Keratinocyte (primary cell): ENCODE results near the gene RPP30. TPM values are rescaled to one million over a fixed set of nuclear protein-coding genes. Genes with fewer than 3 reads are reported as not detected.

Source experiments
- DNase-seq: peaks from one replicate; pipeline ENCODE4 v3.0.0-alpha.2; 2011; ENCODE audit warnings: low read depth, missing footprints, low spot score
- FAIRE-seq: peaks from 2 replicates; lab custom pipeline; 2011; peaks lifted over from hg19 to GRCh38; lab: Jason Lieb, UNC
- H2AFZ ChIP-seq: 2 replicates; pipeline ENCODE4 v1.6.0; 2012; ENCODE audit warnings: low read length, control low read depth, inconsistent platforms; ENCODE audit not compliant: control insufficient read depth
- H3K27ac ChIP-seq: 2 replicates; pipeline ENCODE4 v1.5.1; 2011; ENCODE audit warnings: low read length; ENCODE audit not compliant: control insufficient read depth, insufficient read depth
- H3K27me3 ChIP-seq: 3 replicates; pipeline ENCODE4 v1.6.0; 2011; ENCODE audit warnings: low read length; ENCODE audit not compliant: control insufficient read depth, insufficient read depth; ENCODE audit errors: extremely low read depth
- H3K36me3 ChIP-seq, 2 experiments: 2 replicates in 1 of 2; 3 replicates in 1 of 2; pipeline ENCODE4 v1.5.1; 2011; ENCODE audit warnings: low read length in 2 of 2, mild to moderate bottlenecking in 1 of 2; ENCODE audit not compliant: control insufficient read depth in 2 of 2, insufficient read depth in 2 of 2; ENCODE audit errors: extremely low read depth in 1 of 2
- H3K4me1 ChIP-seq: 3 replicates; pipeline ENCODE4 v1.5.1; 2011; ENCODE audit warnings: low read length; ENCODE audit not compliant: control insufficient read depth, insufficient read depth; ENCODE audit errors: extremely low read depth
- H3K4me2 ChIP-seq: 3 replicates; pipeline ENCODE4 v1.6.0; 2011; ENCODE audit warnings: low read depth, low read length; ENCODE audit not compliant: control insufficient read depth, insufficient read depth; ENCODE audit errors: extremely low read depth
- H3K4me3 ChIP-seq, 3 experiments: fragments of 200-600 bp in 1 of 3; sonication (generic) in 1 of 3; 2 replicates in 2 of 3; 3 replicates in 1 of 3; pipeline ENCODE4 v1.5.1; 2011 to 2016; ENCODE audit warnings: low read length in 3 of 3, mild to moderate bottlenecking in 3 of 3, control low read depth in 2 of 3, inconsistent platforms in 1 of 3, low read depth in 1 of 3, mixed read lengths in 1 of 3, mixed run types in 1 of 3, moderate library complexity in 1 of 3; ENCODE audit not compliant: control insufficient read depth in 2 of 3, insufficient read depth in 2 of 3; ENCODE audit errors: extremely low read depth in 1 of 3
- H3K79me2 ChIP-seq: 2 replicates; pipeline ENCODE4 v1.6.0; 2012; ENCODE audit warnings: low read length; ENCODE audit not compliant: control insufficient read depth, insufficient read depth
- H3K9ac ChIP-seq: 3 replicates; pipeline ENCODE4 v1.6.0; 2011; ENCODE audit warnings: low read length; ENCODE audit not compliant: control insufficient read depth, insufficient read depth; ENCODE audit errors: extremely low read depth
- H3K9me1 ChIP-seq: 3 replicates; pipeline ENCODE4 v1.6.0; 2011; ENCODE audit warnings: low read length; ENCODE audit not compliant: control insufficient read depth, insufficient read depth; ENCODE audit errors: extremely low read depth
- H3K9me3 ChIP-seq: 2 replicates; pipeline ENCODE4 v1.5.1; 2012; ENCODE audit warnings: low read depth, low read length; ENCODE audit not compliant: control insufficient read depth
- H4K20me1 ChIP-seq: 3 replicates; pipeline ENCODE4 v1.6.0; 2011; ENCODE audit warnings: low read length; ENCODE audit not compliant: control insufficient read depth, insufficient read depth; ENCODE audit errors: extremely low read depth
- EZH2 ChIP-seq: IDR thresholded peaks from one replicate; pipeline ENCODE4 v1.6.1; 2012; ENCODE audit warnings: inconsistent platforms, mild to moderate bottlenecking, low read length, moderate library complexity
- dilution Hi-C: fragments of 300-500 bp; cut with MboI; formaldehyde crosslinking; loops from one replicate; pipeline ENCODE4 v1.7.0; 2020; ENCODE audit warnings: low sequenced_read_pairs; ENCODE audit not compliant: extremely low pct_ligation_motif_present
- polyA plus RNA-seq, 5 experiments: library from polyadenylated mRNA; depleted of rRNA in 3 of 5; stranded (reverse) in 3 of 5; stranded (forward) in 1 of 5; unstranded in 1 of 5; fragments of >200 nt; gene quantifications; 1 replicate in 1 of 5; 2 replicates in 3 of 5; 3 replicates in 1 of 5; pipeline versions ENCODE4 v1.2.1 to v1.2.3, GENCODE V29; 2011 to 2012; ENCODE audit warnings: missing spikeins in 2 of 5, low read depth in 1 of 5, low replicate concordance in 1 of 5
- TF ChIP-seq, protein P1 (sequence below), 3 experiments: IDR thresholded peaks in 1 of 3; conservative IDR thresholded peaks in 1 of 3; optimal IDR thresholded peaks in 1 of 3; 2 replicates in 2 of 3; 3 replicates in 1 of 3; pipeline versions ENCODE3 to v1.5.1; 2011; ENCODE audit warnings: low read length in 3 of 3, mild to moderate bottlenecking in 3 of 3, moderate library complexity in 2 of 3, control low read depth in 1 of 3, inconsistent platforms in 1 of 3; ENCODE audit not compliant: insufficient read depth in 2 of 3; ENCODE audit errors: extremely low read depth in 1 of 3

Gene RPP30
- polyA plus RNA-seq, 1 donor (not counting 4 experiments of a cell fraction or from before 2014, with no cell fraction given) = 48.6 TPM

- H3K4me3 ChIP-seq = no peak overlapping the region
- peak overlapping the region; percentile 5 for H3K9ac ChIP-seq
- H4K20me1 ChIP-seq = no peaks in the 10 kb centered on the region
- no peaks in the 10 kb centered on the region for H3K9me1 ChIP-seq
- peaks cover 41% of the 10 kb centered on the region for H3K4me1 ChIP-seq
- H3K4me2 ChIP-seq = peak overlapping the region; percentile 17
- dilution Hi-C loops = no loop called here
- no peaks in the 10 kb centered on the region for H3K27me3 ChIP-seq
- H3K79me2 ChIP-seq = peaks cover 52% of the 10 kb centered on the region
- no peak for TF ChIP-seq EZH2
- TF ChIP-seq, protein P1, sequence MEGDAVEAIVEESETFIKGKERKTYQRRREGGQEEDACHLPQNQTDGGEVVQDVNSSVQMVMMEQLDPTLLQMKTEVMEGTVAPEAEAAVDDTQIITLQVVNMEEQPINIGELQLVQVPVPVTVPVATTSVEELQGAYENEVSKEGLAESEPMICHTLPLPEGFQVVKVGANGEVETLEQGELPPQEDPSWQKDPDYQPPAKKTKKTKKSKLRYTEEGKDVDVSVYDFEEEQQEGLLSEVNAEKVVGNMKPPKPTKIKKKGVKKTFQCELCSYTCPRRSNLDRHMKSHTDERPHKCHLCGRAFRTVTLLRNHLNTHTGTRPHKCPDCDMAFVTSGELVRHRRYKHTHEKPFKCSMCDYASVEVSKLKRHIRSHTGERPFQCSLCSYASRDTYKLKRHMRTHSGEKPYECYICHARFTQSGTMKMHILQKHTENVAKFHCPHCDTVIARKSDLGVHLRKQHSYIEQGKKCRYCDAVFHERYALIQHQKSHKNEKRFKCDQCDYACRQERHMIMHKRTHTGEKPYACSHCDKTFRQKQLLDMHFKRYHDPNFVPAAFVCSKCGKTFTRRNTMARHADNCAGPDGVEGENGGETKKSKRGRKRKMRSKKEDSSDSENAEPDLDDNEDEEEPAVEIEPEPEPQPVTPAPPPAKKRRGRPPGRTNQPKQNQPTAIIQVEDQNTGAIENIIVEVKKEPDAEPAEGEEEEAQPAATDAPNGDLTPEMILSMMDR (optimal IDR thresholded peaks at IDR 0.05 in 1 of 3, IDR thresholded peaks at IDR 0.05 in 1 of 3, conservative IDR thresholded peaks at IDR 0.05 in 1 of 3; ENCODE audit: extremely low read depth in 1 of 3, insufficient read depth in 2 of 3, low read length in 3 of 3) = no peak
- H3K9me3 ChIP-seq = no peaks in the 10 kb centered on the region
- FAIRE-seq (peak; percentile 99), DNase-seq (peak; percentile 55)
- H2AFZ ChIP-seq = no peak overlapping the region
- peak overlapping the region; percentile 76 for H3K27ac ChIP-seq
- no peaks in the 10 kb centered on the region for H3K36me3 ChIP-seq
Measured at GRCh38 chr10:90847436-90847835, 24.3 kb upstream of the RPP30 start.

- H3K27me3 ChIP-seq = no peaks in the 10 kb centered on the region
- no peak overlapping the region for H2AFZ ChIP-seq
- dilution Hi-C loops = no loop called here
- H3K9me3 ChIP-seq = no peaks in the 10 kb centered on the region
- FAIRE-seq (peak; percentile 73), DNase-seq (peak; percentile 57)
- H3K9ac ChIP-seq = peak overlapping the region; percentile 49
- no peaks in the 10 kb centered on the region for H4K20me1 ChIP-seq
- H3K36me3 ChIP-seq = no peaks in the 10 kb centered on the region
- H3K4me3 ChIP-seq = peak overlapping the region in 1 of 3 experiments; percentile 6
- peaks cover 60% of the 10 kb centered on the region for H3K79me2 ChIP-seq
- H3K4me2 ChIP-seq = peak overlapping the region; percentile 61
- H3K9me1 ChIP-seq = no peaks in the 10 kb centered on the region
- TF ChIP-seq, protein P1 (optimal IDR thresholded peaks at IDR 0.05 in 1 of 3, IDR thresholded peaks at IDR 0.05 in 1 of 3, conservative IDR thresholded peaks at IDR 0.05 in 1 of 3; ENCODE audit: extremely low read depth in 1 of 3, insufficient read depth in 2 of 3, low read length in 3 of 3) = no peak
- no peak for TF ChIP-seq EZH2
- H3K27ac ChIP-seq = peak overlapping the region; percentile 87
- H3K4me1 ChIP-seq = peaks cover 39% of the 10 kb centered on the region
Measured at GRCh38 chr10:90849956-90850749, 21.6 kb upstream of the RPP30 start.
